ENCODE measurements around the gene ACOX2. TPM values are rescaled to one million over a fixed set of nuclear protein-coding genes. Genes with fewer than 3 reads are reported as not detected.

Gene ACOX2
- total RNA-seq (ENCODE audit: low replicate concordance) = 19.2 and 29.5 TPM in 2 replicates

- H3K4me3 ChIP-seq (ENCODE audit: low read depth, low read length) = peak within 1 kb of the TSS; percentile 71
- no peak for TF ChIP-seq CTCF (IDR thresholded peaks at IDR 0.05; ENCODE audit: insufficient read depth, low read length)
- DNase-seq (ENCODE audit: low read depth) = peak; percentile 80
Observed at GRCh38 chr3:58536501-58537411, at the start of gene ACOX2. TSS of gene ACOX2 (minus strand) at chr3:58537190. CDS start at chr3:58535106, 2,084 bp downstream.

GRCh38 chr3:58585994-58586393, 49.0 kb upstream of the ACOX2 start:
- no peak overlapping the region for H3K4me3 ChIP-seq (ENCODE audit: low read depth, low read length)

GRCh38 chr3:58585005-58585786, 48.2 kb upstream of the ACOX2 start:
- DNase-seq (ENCODE audit: low read depth) = peak; percentile 69
- peak; percentile 86 for TF ChIP-seq CTCF (IDR thresholded peaks at IDR 0.05; ENCODE audit: insufficient read depth, low read length)

More at GRCh38 chr3:58585994-58586393, 49.0 kb upstream of the ACOX2 start:
- no peak for TF ChIP-seq CTCF (IDR thresholded peaks at IDR 0.05; ENCODE audit: insufficient read depth, low read length)
- DNase-seq (ENCODE audit: low read depth) = no peak

GRCh38 chr3:58584690-58585004, 47.7 kb upstream of the ACOX2 start:
- DNase-seq (ENCODE audit: low read depth) = no peak
- peak overlapping the region; percentile 69 for H3K4me3 ChIP-seq (ENCODE audit: low read depth, low read length)
- TF ChIP-seq CTCF (IDR thresholded peaks at IDR 0.05; ENCODE audit: insufficient read depth, low read length) = no peak

More at GRCh38 chr3:58585005-58585786, 48.2 kb upstream of the ACOX2 start:
- peak overlapping the region; percentile 69 for H3K4me3 ChIP-seq (ENCODE audit: low read depth, low read length)

- H3K4me3 ChIP-seq (ENCODE audit: low read depth, low read length) = no peak overlapping the region
- TF ChIP-seq CTCF (IDR thresholded peaks at IDR 0.05; ENCODE audit: insufficient read depth, low read length) = no peak
- no peak for DNase-seq (ENCODE audit: low read depth)
Observed at GRCh38 chr3:58581328-58582091, 44.5 kb upstream of the ACOX2 start.

GRCh38 chr3:58580826-58581327, 43.9 kb upstream of the ACOX2 start:
- H3K4me3 ChIP-seq (ENCODE audit: low read depth, low read length) = no peak overlapping the region
- DNase-seq (ENCODE audit: low read depth) = no peak
- no peak for TF ChIP-seq CTCF (IDR thresholded peaks at IDR 0.05; ENCODE audit: insufficient read depth, low read length)
